Body of pancreas (tissue), 4 donors: ENCODE data around the gene CEP128. TPM values are rescaled to one million over a fixed set of nuclear protein-coding genes. Genes with fewer than 3 reads are reported as not detected.

Source experiments
- ATAC-seq: fragments of 150-250 bp; one replicate; pipeline ENCODE4 v1.9.1; 2016
- DNase-seq, 4 donors: peaks; one replicate each; pipeline ENCODE4 v3.0.0-alpha.2; 2019
- H3K27ac ChIP-seq, 4 donors: fragments of 200-600 bp; sonication (generic); 1 replicate in 3 of 4; 2 replicates in 1 of 4; pipeline versions ENCODE4 v1.5.1 to v1.6.1; 2016 to 2019; ENCODE audit warnings: mild to moderate bottlenecking in 1 of 4, mixed read lengths in 1 of 4, moderate library complexity in 1 of 4
- H3K27me3 ChIP-seq, 2 donors: fragments of 200-600 bp; sonication (generic); one replicate each; pipeline ENCODE4 v1.6.0; 2016; ENCODE audit warnings: mild to moderate bottlenecking in 1 of 2
- H3K36me3 ChIP-seq, 2 donors: fragments of 200-600 bp; sonication (generic); replicated peaks in 1 of 2; 2 replicates each; pipeline ENCODE4 v1.5.1; 2016; ENCODE audit warnings: low read depth in 2 of 2; ENCODE audit not compliant: insufficient read depth in 1 of 2
- H3K4me1 ChIP-seq: fragments of 200-600 bp; sonication (generic); one replicate; pipeline ENCODE4 v1.6.0; 2016
- H3K4me3 ChIP-seq, 2 donors: fragments of 200-600 bp; sonication (generic); 1 replicate in 1 of 2; 2 replicates in 1 of 2; pipeline ENCODE4 v1.5.1; 2016 to 2019
- H3K9me3 ChIP-seq, 3 donors: fragments of 200-600 bp; sonication (generic); 1 replicate in 2 of 3; 2 replicates in 1 of 3; pipeline ENCODE4 v1.5.1; 2016
- POLR2A ChIP-seq, 3 donors: fragments of 450-650 bp; IDR thresholded peaks; one replicate each; pipeline ENCODE4 v1.6.1; 2016; ENCODE audit warnings: antibody characterized with exemption in 3 of 3, mild to moderate bottlenecking in 2 of 3
- WGBS, 2 donors: methylation state at CpG; one replicate each; pipeline ENCODE4 v1.1.5; 2017; 5-methylcytosine and 5-hydroxymethylcytosine counted together
- intact Hi-C: fragments of 100-400 bp; cut with DNase I; formaldehyde crosslinking; loops from one replicate; pipeline ENCODE4 v1.15.1; 2023
- total RNA-seq, 2 donors: library from RNA; depleted of rRNA; stranded (reverse); fragments of >200 nt; gene quantifications; one replicate each; pipeline ENCODE4 v1.1.0, GENCODE V29; 2016
- TF ChIP-seq, protein P1 (sequence below), 7 experiments: fragments of 450-650 bp in 4 of 7; fragments of 200-600 bp in 3 of 7; sonication (generic) in 3 of 7; IDR thresholded peaks; one replicate each; pipeline ENCODE4 v1.5.1; 2016 to 2019; ENCODE audit warnings: antibody characterized with exemption in 7 of 7

The CEP128 gene
- total RNA-seq, 2 donors from 2014 or later = 7.8 to 14.5 TPM

DNA sequence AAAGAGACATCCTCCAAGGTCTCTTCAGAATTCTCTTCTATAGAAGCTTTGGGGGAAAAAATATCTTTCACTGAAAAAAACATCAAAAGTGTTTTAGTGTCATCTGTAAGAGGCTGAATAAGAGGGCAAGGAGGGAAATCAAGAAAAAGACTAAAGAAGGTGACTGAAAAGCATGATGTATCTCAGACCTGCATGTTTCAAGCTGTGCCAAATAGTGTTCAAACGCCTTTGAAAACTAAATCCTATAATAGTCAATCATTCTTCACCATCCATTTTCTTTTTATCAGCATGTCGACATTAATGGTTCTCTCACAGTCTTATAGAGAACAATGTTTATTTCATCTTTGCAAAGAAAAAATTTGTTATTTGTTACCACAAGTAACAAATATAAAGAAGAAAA lies 94.5 kb downstream of the CEP128 start:
- intact Hi-C loops = loop anchor here (10.0 kb wide), 1 partner anchor 1882 kb away; no protein-coding TSS in a partner anchor
- Histone ChIP-seq H3K27me3 (no peaks in the 10 kb centered on the region), H3K4me3 (no peak overlapping the region), H3K36me3 (no peaks in the 10 kb centered on the region), H3K27ac (no peak overlapping the region), H3K9me3 (no peaks in the 10 kb centered on the region), H3K4me1 (no peaks in the 10 kb centered on the region)
- DNase-seq = no peak
- TF ChIP-seq, protein P1, sequence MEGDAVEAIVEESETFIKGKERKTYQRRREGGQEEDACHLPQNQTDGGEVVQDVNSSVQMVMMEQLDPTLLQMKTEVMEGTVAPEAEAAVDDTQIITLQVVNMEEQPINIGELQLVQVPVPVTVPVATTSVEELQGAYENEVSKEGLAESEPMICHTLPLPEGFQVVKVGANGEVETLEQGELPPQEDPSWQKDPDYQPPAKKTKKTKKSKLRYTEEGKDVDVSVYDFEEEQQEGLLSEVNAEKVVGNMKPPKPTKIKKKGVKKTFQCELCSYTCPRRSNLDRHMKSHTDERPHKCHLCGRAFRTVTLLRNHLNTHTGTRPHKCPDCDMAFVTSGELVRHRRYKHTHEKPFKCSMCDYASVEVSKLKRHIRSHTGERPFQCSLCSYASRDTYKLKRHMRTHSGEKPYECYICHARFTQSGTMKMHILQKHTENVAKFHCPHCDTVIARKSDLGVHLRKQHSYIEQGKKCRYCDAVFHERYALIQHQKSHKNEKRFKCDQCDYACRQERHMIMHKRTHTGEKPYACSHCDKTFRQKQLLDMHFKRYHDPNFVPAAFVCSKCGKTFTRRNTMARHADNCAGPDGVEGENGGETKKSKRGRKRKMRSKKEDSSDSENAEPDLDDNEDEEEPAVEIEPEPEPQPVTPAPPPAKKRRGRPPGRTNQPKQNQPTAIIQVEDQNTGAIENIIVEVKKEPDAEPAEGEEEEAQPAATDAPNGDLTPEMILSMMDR (IDR thresholded peaks at IDR 0.05) = no peak
- TF ChIP-seq POLR2A (IDR thresholded peaks at IDR 0.05) = no peak
- WGBS, 2 donors = 55 to 70% methylated on average over 2 of the region's 2 CpGs
- no peak for ATAC-seq

DNA sequence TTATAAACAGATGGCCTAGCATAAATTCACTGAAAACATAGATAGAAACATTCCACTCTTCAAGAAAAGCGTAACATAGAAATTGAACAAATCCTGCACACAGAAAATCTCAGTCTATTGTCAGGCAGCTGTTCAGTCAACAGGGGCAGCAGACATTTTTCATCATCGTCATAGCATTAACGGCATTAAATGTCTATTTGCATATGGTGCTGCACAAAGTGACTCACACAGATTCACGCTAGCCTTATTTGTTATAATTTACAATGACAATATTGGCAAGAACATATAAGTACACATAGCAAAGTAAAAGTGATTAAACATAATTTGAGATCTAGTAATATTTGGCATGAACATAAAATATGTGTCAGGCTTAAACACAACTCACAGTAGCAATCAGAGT lies 95.7 kb downstream of the CEP128 start:
- Histone ChIP-seq H3K4me3 (no peak overlapping the region), H3K27me3 (no peaks in the 10 kb centered on the region), H3K27ac (no peak overlapping the region), H3K4me1 (no peaks in the 10 kb centered on the region), H3K9me3 (no peaks in the 10 kb centered on the region), H3K36me3 (no peaks in the 10 kb centered on the region)
- TF ChIP-seq, protein P1 (IDR thresholded peaks at IDR 0.05) = no peak
- TF ChIP-seq POLR2A (IDR thresholded peaks at IDR 0.05) = no peak
- ATAC-seq = no peak
- 87 to 89% methylated on average over 4 of the region's 4 CpGs for WGBS, 2 donors
- no peak for DNase-seq
- intact Hi-C loops = loop anchor here (10.0 kb wide), 1 partner anchor 1881 kb away; no protein-coding TSS in a partner anchor

DNA sequence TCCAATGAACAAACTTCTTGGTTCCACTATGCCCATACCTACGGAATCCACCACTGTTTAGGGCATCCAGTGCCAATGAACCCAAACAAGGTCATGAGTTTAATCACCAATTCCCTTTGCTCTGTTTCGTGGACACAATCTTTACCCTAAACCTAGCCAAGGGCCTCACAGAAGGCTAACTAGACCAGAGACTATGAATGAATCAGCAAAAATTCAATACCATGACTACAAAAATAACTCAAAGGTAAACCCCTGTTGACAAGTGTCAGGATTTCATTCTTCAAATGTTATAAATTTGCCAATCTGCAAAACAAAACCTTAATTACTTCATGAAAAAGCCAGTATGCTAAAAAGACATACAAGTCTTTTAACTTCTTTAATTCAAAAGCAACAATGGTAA lies 96.7 kb downstream of the CEP128 start:
- Histone ChIP-seq H3K27ac (no peak overlapping the region), H3K4me1 (no peaks in the 10 kb centered on the region), H3K27me3 (no peaks in the 10 kb centered on the region), H3K36me3 (no peaks in the 10 kb centered on the region), H3K4me3 (no peak overlapping the region), H3K9me3 (no peaks in the 10 kb centered on the region)
- TF ChIP-seq POLR2A (IDR thresholded peaks at IDR 0.05) = no peak
- TF ChIP-seq, protein P1 (IDR thresholded peaks at IDR 0.05) = no peak
- 69 to 86% methylated on average over 2 of the region's 2 CpGs for WGBS, 2 donors
- no peak for DNase-seq
- intact Hi-C loops = loop anchor here (10.0 kb wide), 1 partner anchor 1880 kb away; no protein-coding TSS in a partner anchor
- no peak for ATAC-seq

DNA sequence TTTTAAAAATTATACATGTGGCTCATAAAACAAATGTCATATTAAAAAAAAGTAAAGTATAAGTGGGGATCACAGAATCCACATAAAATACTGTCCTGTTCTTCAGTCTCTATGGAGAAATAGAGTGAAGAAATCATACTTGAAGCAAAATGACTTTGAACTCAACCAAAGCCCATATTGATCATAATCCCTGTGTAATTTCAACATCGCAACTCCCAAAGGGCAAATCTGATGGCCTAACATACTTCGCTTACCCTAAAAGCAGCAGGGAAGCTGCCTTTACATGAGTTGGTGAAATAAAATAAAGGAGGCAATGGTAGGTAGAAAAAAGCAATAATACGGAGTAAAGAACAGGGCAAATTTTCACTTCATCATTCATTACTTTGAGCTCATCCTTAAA lies 101.8 kb downstream of the CEP128 start:
- H3K27me3 ChIP-seq = no peaks in the 10 kb centered on the region
- H3K27ac ChIP-seq = no peak overlapping the region
- DNase-seq (no peak), ATAC-seq (no peak)
- H3K4me3 ChIP-seq = no peak overlapping the region
- no peaks in the 10 kb centered on the region for H3K4me1 ChIP-seq
- no peaks in the 10 kb centered on the region for H3K9me3 ChIP-seq
- no peaks in the 10 kb centered on the region for H3K36me3 ChIP-seq
- intact Hi-C loops = loop anchor here (10.0 kb wide), 1 partner anchor 1875 kb away; no protein-coding TSS in a partner anchor
- TF ChIP-seq, protein P1 (IDR thresholded peaks at IDR 0.05) = no peak
- no peak for TF ChIP-seq POLR2A (IDR thresholded peaks at IDR 0.05)
- 69 to 97% methylated on average over 3 of the region's 3 CpGs for WGBS, 2 donors

DNA sequence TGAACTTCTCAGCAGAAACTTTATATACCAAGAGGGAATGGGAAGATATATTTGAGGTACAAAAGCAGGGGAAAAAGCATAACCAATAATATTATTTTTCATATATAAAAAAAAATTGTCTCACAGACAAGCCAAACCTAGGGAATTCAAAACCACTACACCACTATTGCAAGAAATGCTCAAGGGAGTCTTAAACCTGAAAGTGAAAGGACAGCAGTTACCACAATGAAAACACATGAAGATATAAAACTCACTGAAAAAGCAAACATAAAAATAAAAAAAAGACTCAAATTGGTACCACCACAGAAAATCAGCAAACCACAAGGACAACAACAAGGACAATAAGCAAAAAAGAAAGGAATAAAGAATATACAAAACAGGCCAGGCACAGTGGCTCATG lies 131.9 kb downstream of the CEP128 start:
- DNase-seq = no peak
- no peaks in the 10 kb centered on the region for H3K36me3 ChIP-seq
- H3K4me1 ChIP-seq = no peaks in the 10 kb centered on the region
- no peak overlapping the region for H3K4me3 ChIP-seq
- no peak for ATAC-seq
- TF ChIP-seq, protein P1 (IDR thresholded peaks at IDR 0.05) = no peak
- TF ChIP-seq POLR2A (IDR thresholded peaks at IDR 0.05) = no peak
- no peaks in the 10 kb centered on the region for H3K27me3 ChIP-seq
- no peak overlapping the region for H3K27ac ChIP-seq
- H3K9me3 ChIP-seq = no peaks in the 10 kb centered on the region
- intact Hi-C loops = no loop called here
